HG02610 (cell line): Measurements from ENCODE around the gene C14orf39.
"Not testable (repeated sequence)": the region's sequence is repeated elsewhere in the genome, so short reads cannot be mapped to it uniquely, and the experiment has no call there.

Source experiments
- ATAC-seq: cut with Tn5 transposase; IDR thresholded peaks from one replicate; pipeline ENCODE4 v1.9.1; 2021; ENCODE audit warnings: mild to moderate bottlenecking, moderate library complexity; ENCODE audit not compliant: unreplicated experiment

The C14orf39 gene

GRCh38 chr14:60490270-60490669 lies 4.4 kb upstream of the C14orf39 start:
- no peak for ATAC-seq

GRCh38 chr14:60488175-60488574 lies 2.3 kb upstream of the C14orf39 start:
- ATAC-seq: no peak

- ATAC-seq: no peak
Measured at GRCh38 chr14:60487211-60487610, 1.3 kb upstream of the C14orf39 start.

DNA sequence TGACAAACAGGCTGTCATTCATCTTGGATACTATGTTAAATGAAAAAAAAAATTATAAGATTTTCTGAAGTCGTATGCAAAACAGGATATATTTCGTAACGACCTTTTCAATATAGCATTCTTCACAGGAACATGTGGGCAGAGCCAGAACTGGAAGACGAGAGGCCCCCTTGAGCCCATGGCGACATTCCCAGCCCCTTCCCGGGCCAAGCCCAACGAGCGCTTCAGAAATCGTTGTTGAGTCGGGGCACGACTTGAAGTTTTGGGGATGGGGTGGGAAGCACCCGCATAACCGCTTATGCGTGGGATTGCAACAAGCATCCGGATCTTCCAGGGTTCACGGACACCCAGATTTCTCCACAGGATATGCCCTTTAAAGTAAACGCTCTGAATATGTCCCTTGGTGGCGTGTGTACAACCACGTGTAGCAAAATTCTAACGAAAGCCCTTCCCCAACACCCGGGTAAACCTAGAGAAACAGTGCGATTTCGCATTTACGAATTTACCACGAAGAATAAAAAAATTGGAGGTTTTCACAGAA lies 736 bp downstream of the C14orf39 start:
- no peak for ATAC-seq

DNA sequence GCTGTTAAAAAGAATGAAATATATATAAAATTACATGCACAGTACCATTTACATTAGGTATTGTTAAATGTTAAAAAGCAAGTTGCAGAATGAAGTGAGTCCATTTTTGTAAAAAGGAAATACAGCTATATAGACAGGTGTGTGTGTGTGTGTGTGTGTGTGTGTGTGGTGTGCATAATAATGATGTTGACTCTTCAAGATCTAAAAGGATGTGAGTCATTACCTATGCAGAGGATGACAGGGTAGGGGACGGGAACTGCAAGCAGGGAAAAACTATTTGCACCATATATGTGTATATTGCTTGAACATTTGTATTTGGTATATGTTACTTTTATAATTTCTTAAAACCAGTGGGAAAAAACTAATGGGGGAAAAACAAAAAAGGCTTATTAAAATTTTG lies 3.1 kb downstream of the C14orf39 start:
- no peak for ATAC-seq

DNA sequence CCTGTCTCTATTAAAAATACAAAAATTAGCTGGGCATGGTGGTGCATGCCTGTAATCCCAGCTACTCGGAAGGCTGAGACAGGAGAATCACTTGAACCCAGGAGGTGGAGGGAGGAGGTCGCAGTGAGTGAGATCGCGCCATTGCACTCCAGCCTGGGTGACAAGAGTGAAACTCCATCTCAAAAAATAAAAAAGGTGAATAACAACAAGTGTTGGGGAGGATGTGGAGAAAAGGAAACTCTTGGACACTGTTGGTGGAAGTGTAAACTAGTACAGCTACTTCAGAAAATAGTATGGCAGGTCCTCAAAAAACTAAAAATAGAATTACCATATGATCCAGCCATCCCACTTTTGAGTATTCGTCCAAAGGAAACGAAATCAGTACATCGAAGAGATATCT lies 5.6 kb downstream of the C14orf39 start:
- ATAC-seq: not testable (repeated sequence)

- ATAC-seq: no peak
Measured at GRCh38 chr14:60455875-60456274, 30.0 kb downstream of the C14orf39 start.

GRCh38 chr14:60430276-60430675 lies 55.6 kb downstream of the C14orf39 start:
- no peak for ATAC-seq

GRCh38 chr14:60420050-60420449 lies 65.8 kb downstream of the C14orf39 start:
- no peak for ATAC-seq

DNA sequence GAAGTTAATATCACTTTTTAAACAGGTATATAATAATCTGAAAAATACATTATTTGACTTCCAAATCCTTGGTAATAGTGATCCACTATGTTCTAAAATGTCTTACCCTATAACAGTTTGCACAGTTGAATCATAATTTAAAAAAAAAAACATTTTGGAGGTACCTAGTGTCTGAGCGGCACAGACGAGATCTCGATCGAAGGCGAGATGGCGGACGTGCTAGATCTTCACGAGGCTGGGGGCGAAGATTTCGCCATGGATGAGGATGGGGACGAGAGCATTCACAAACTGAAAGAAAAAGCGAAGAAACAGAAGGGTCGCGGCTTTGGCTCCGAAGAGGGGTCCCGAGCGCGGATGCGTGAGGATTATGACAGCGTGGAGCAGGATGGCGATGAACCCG lies 88.3 kb downstream of the C14orf39 start:
- not testable (repeated sequence) for ATAC-seq

GRCh38 chr14:60396718-60397343 lies 89.0 kb downstream of the C14orf39 start:
- ATAC-seq: no peak
